ACC112 (cell line): ENCODE measurements around the gene MORN5.
A peak's percentile ranks its signal among the peaks of the same experiment; 100 is the strongest.

Experiments
- H2AFZ ChIP-seq: fragments of 200-600 bp; sonication (generic); one replicate; pipeline ENCODE4 v1.6.0; 2017; ENCODE audit warnings: antibody characterized with exemption, low read length; ENCODE audit not compliant: unreplicated experiment
- H3K27ac ChIP-seq: fragments of 200-600 bp; sonication (generic); 2 replicates; pipeline ENCODE4 v1.5.1; 2014; ENCODE audit warnings: low read depth, mild to moderate bottlenecking, antibody characterized with exemption, low read length, moderate library complexity
- H3K27me3 ChIP-seq: fragments of 200-600 bp; sonication (generic); 2 replicates; pipeline ENCODE4 v1.6.1; 2014; ENCODE audit warnings: mild to moderate bottlenecking, antibody characterized with exemption, low read length, moderate library complexity, mixed read lengths; ENCODE audit not compliant: insufficient read depth
- H3K36me3 ChIP-seq: fragments of 200-600 bp; sonication (generic); 2 replicates; pipeline ENCODE4 v1.6.1; 2016; ENCODE audit warnings: mild to moderate bottlenecking, antibody characterized with exemption, low read length, moderate library complexity, mixed read lengths; ENCODE audit not compliant: insufficient read depth
- H3K4me1 ChIP-seq: fragments of 200-600 bp; sonication (generic); one replicate; pipeline ENCODE4 v1.6.1; 2016; ENCODE audit warnings: low read length, mixed read lengths; ENCODE audit not compliant: insufficient read depth, unreplicated experiment, control insufficient read depth
- H3K4me3 ChIP-seq: fragments of 200-600 bp; sonication (generic); 2 replicates; pipeline ENCODE4 v1.5.1; 2014; ENCODE audit warnings: mild to moderate bottlenecking, low read depth, low read length
- H3K79me2 ChIP-seq: fragments of 200-600 bp; sonication (generic); one replicate; pipeline ENCODE4 v1.6.0; 2016; ENCODE audit warnings: low read length; ENCODE audit not compliant: control insufficient read depth, unreplicated experiment, insufficient read depth

MORN5 gene

GRCh38 chr9:122125158-122125508, 34.6 kb upstream of the MORN5 start:
- H3K4me3 ChIP-seq: no peak overlapping the region

GRCh38 chr9:122125509-122126330, 34.0 kb upstream of the MORN5 start:
- Histone ChIP-seq H2AFZ (peak overlapping the region; percentile 72), H3K27ac (no peak overlapping the region), H3K27me3 (no peaks in the 10 kb centered on the region), H3K79me2 (no peaks in the 10 kb centered on the region), H3K36me3 (no peaks in the 10 kb centered on the region), H3K4me3 (peak overlapping the region; percentile 67), H3K4me1 (peaks cover 12% of the 10 kb centered on the region)

More at GRCh38 chr9:122125158-122125508, 34.6 kb upstream of the MORN5 start:
- Histone ChIP-seq H3K36me3 (no peaks in the 10 kb centered on the region), H2AFZ (no peak overlapping the region), H3K4me1 (peaks cover 12% of the 10 kb centered on the region), H3K27me3 (no peaks in the 10 kb centered on the region), H3K27ac (no peak overlapping the region), H3K79me2 (no peaks in the 10 kb centered on the region)

- Histone ChIP-seq H3K36me3 (no peaks in the 10 kb centered on the region), H3K4me3 (peak overlapping the region; percentile 67), H3K4me1 (peaks cover 12% of the 10 kb centered on the region), H3K79me2 (no peaks in the 10 kb centered on the region), H3K27me3 (no peaks in the 10 kb centered on the region), H3K27ac (no peak overlapping the region), H2AFZ (peak overlapping the region; percentile 72)
Observed at GRCh38 chr9:122126331-122127261, 33.1 kb upstream of the MORN5 start.

- Histone ChIP-seq H3K27me3 (no peaks in the 10 kb centered on the region), H2AFZ (no peak overlapping the region), H3K79me2 (no peaks in the 10 kb centered on the region), H3K36me3 (no peaks in the 10 kb centered on the region), H3K4me1 (peaks cover 12% of the 10 kb centered on the region), H3K4me3 (no peak overlapping the region), H3K27ac (no peak overlapping the region)
Observed at GRCh38 chr9:122127396-122127798, 32.3 kb upstream of the MORN5 start.

GRCh38 chr9:122128007-122128968, 31.4 kb upstream of the MORN5 start:
- Histone ChIP-seq H3K27me3 (no peaks in the 10 kb centered on the region), H3K4me3 (no peak overlapping the region), H3K4me1 (peaks cover 12% of the 10 kb centered on the region)

GRCh38 chr9:122128969-122129343, 30.8 kb upstream of the MORN5 start:
- H3K27me3 ChIP-seq: no peaks in the 10 kb centered on the region
- no peak overlapping the region for H2AFZ ChIP-seq
- no peaks in the 10 kb centered on the region for H3K79me2 ChIP-seq

More at GRCh38 chr9:122128007-122128968, 31.4 kb upstream of the MORN5 start:
- Histone ChIP-seq H3K79me2 (no peaks in the 10 kb centered on the region), H2AFZ (no peak overlapping the region), H3K27ac (no peak overlapping the region), H3K36me3 (no peaks in the 10 kb centered on the region)

GRCh38 chr9:122129969-122130368, 29.7 kb upstream of the MORN5 start:
- H3K79me2 ChIP-seq: no peaks in the 10 kb centered on the region
- no peak overlapping the region for H3K4me3 ChIP-seq
- H3K4me1 ChIP-seq: peaks cover 12% of the 10 kb centered on the region
- H2AFZ ChIP-seq: no peak overlapping the region
- no peaks in the 10 kb centered on the region for H3K27me3 ChIP-seq
- no peak overlapping the region for H3K27ac ChIP-seq
- no peaks in the 10 kb centered on the region for H3K36me3 ChIP-seq

More at GRCh38 chr9:122128969-122129343, 30.8 kb upstream of the MORN5 start:
- Histone ChIP-seq H3K4me1 (peaks cover 12% of the 10 kb centered on the region), H3K27ac (no peak overlapping the region), H3K4me3 (no peak overlapping the region), H3K36me3 (no peaks in the 10 kb centered on the region)

- H3K79me2 ChIP-seq: no peaks in the 10 kb centered on the region
- no peak overlapping the region for H2AFZ ChIP-seq
- H3K27me3 ChIP-seq: no peaks in the 10 kb centered on the region
- no peak overlapping the region for H3K27ac ChIP-seq
- no peak overlapping the region for H3K4me3 ChIP-seq
- no peaks in the 10 kb centered on the region for H3K36me3 ChIP-seq
- H3K4me1 ChIP-seq: peaks cover 8% of the 10 kb centered on the region
Observed at GRCh38 chr9:122130837-122131236, 28.9 kb upstream of the MORN5 start.

GRCh38 chr9:122131401-122132001, 28.2 kb upstream of the MORN5 start:
- Histone ChIP-seq H3K36me3 (no peaks in the 10 kb centered on the region), H3K4me1 (peaks cover under 1% of the 10 kb centered on the region), H3K27me3 (no peaks in the 10 kb centered on the region), H3K4me3 (no peak overlapping the region), H2AFZ (no peak overlapping the region), H3K27ac (no peak overlapping the region), H3K79me2 (no peaks in the 10 kb centered on the region)

- no peaks in the 10 kb centered on the region for H3K79me2 ChIP-seq
- no peaks in the 10 kb centered on the region for H3K27me3 ChIP-seq
- no peak overlapping the region for H2AFZ ChIP-seq
- no peaks in the 10 kb centered on the region for H3K36me3 ChIP-seq
- H3K27ac ChIP-seq: no peak overlapping the region
- H3K4me1 ChIP-seq: no peaks in the 10 kb centered on the region
- no peak overlapping the region for H3K4me3 ChIP-seq
Observed at GRCh38 chr9:122132539-122132938, 27.2 kb upstream of the MORN5 start.
